WTC11 (cell line): ENCODE measurements around the gene SUPT3H. TPM values are rescaled to one million over a fixed set of nuclear protein-coding genes. Genes with fewer than 3 reads are reported as not detected.

Experiments
- ATAC-seq: fragments of 200-7000 bp; cut with Tn5 transposase; 2 replicates; pipeline ENCODE4 v1.10.0; 2021; ENCODE audit warnings: mild to moderate bottlenecking, moderate library complexity
- CTCF ChIA-PET: fragments of 300-600 bp; sonication (Branson Sonifier 250); formaldehyde crosslinking; loops from one replicate; lab custom pipeline; 2021; ENCODE audit warnings: antibody characterized with exemption; lab: Charles Lee
- POLR2A ChIA-PET: fragments of 350-600 bp; sonication (Branson Sonifier 250); formaldehyde crosslinking; loops from one replicate; lab custom pipeline; 2021; ENCODE audit warnings: antibody characterized with exemption; lab: Charles Lee
- DNase-seq: peaks from one replicate; pipeline ENCODE4 v3.0.0; 2021; ENCODE audit warnings: low spot score
- H3K27ac Mint-ChIP-seq: 2 replicates; pipeline ENCODE4 v1.8.0; 2021; ENCODE audit warnings: mixed read lengths
- H3K27me3 Mint-ChIP-seq: 2 replicates; pipeline ENCODE4 v1.8.0; 2021; ENCODE audit warnings: low read depth, mild to moderate bottlenecking, moderate library complexity, mixed read lengths
- H3K36me3 Mint-ChIP-seq: 2 replicates; pipeline ENCODE4 v1.8.0; 2021; ENCODE audit warnings: mixed read lengths
- H3K4me1 Mint-ChIP-seq: 2 replicates; pipeline ENCODE4 v1.8.0; 2022; ENCODE audit warnings: mixed read lengths
- H3K4me3 Mint-ChIP-seq: 2 replicates; pipeline ENCODE4 v1.8.0; 2021; ENCODE audit warnings: mild to moderate bottlenecking, moderate library complexity, mixed read lengths
- H3K9me3 Mint-ChIP-seq: 2 replicates; pipeline ENCODE4 v1.8.0; 2021; ENCODE audit warnings: mixed read lengths
- CBFB ChIP-seq: sonication (generic); formaldehyde crosslinking; IDR thresholded peaks from 2 replicates; pipeline ENCODE4 v1.8.1; 2022; ENCODE audit warnings: mild to moderate bottlenecking, low read depth, missing genetic modification reagents
- EMX1 ChIP-seq: fragments of 250-450 bp; sonication (Bioruptor Pico); IDR thresholded peaks from 2 replicates; pipeline ENCODE4 v1.8.0; 2021; ENCODE audit warnings: mild to moderate bottlenecking
- IRF2 ChIP-seq: sonication (generic); formaldehyde crosslinking; IDR thresholded peaks from 2 replicates; pipeline ENCODE4 v1.8.0; 2022; ENCODE audit warnings: low read depth, missing genetic modification reagents, borderline replicate concordance
- NFATC4 ChIP-seq: fragments of 250-450 bp; sonication (Bioruptor Pico); IDR thresholded peaks from 2 replicates; pipeline ENCODE4 v1.9.0; 2021; ENCODE audit warnings: mild to moderate bottlenecking
- NFYB ChIP-seq: sonication (generic); formaldehyde crosslinking; conservative IDR thresholded peaks from 2 replicates; pipeline ENCODE4 v1.8.0; 2022; ENCODE audit warnings: low read depth, missing genetic modification reagents
- SMAD4 ChIP-seq: sonication (generic); formaldehyde crosslinking; IDR thresholded peaks from 2 replicates; pipeline ENCODE4 v1.8.0; 2022; ENCODE audit warnings: mild to moderate bottlenecking, missing genetic modification reagents
- SP1 ChIP-seq: sonication (generic); formaldehyde crosslinking; conservative IDR thresholded peaks from 2 replicates; pipeline ENCODE4 v1.8.1; 2022; ENCODE audit warnings: missing genetic modification reagents
- TEAD4 ChIP-seq: sonication (generic); formaldehyde crosslinking; IDR thresholded peaks from 2 replicates; pipeline ENCODE4 v1.8.0; 2022; ENCODE audit warnings: mild to moderate bottlenecking, missing genetic modification reagents
- ZNF232 ChIP-seq: sonication (generic); formaldehyde crosslinking; IDR thresholded peaks from 2 replicates; pipeline ENCODE4 v1.8.0; 2022; ENCODE audit warnings: mild to moderate bottlenecking, missing genetic modification reagents
- total RNA-seq: library from RNA; stranded (reverse); gene quantifications from 3 replicates; pipeline ENCODE4 v1.2.3, GENCODE V29; 2021
- TF ChIP-seq, protein P1 (sequence below): fragments of 250-450 bp; sonication (Bioruptor Pico); IDR thresholded peaks from 2 replicates; pipeline ENCODE4 v1.9.0; 2021; ENCODE audit warnings: mild to moderate bottlenecking
- TF ChIP-seq, protein P2 (sequence below): sonication (generic); formaldehyde crosslinking; IDR thresholded peaks from 2 replicates; pipeline ENCODE4 v1.8.1; 2022; ENCODE audit warnings: mild to moderate bottlenecking, moderate library complexity, missing genetic modification reagents
- TF ChIP-seq, protein P3 (sequence below): sonication (generic); formaldehyde crosslinking; IDR thresholded peaks from 2 replicates; pipeline ENCODE4 v1.8.0; 2023; ENCODE audit warnings: mild to moderate bottlenecking, missing genetic modification reagents
- TF ChIP-seq, protein P4 (sequence below): sonication (generic); formaldehyde crosslinking; IDR thresholded peaks from 2 replicates; pipeline ENCODE4 v1.8.0; 2022; ENCODE audit warnings: mild to moderate bottlenecking, missing genetic modification reagents
- TF ChIP-seq, protein P5 (sequence below): sonication (generic); formaldehyde crosslinking; conservative IDR thresholded peaks from 2 replicates; pipeline ENCODE4 v1.8.1; 2022; ENCODE audit warnings: mild to moderate bottlenecking, missing genetic modification reagents
- TF ChIP-seq, protein P6 (sequence below): fragments of 250-450 bp; sonication (Bioruptor Pico); conservative IDR thresholded peaks from 2 replicates; pipeline ENCODE4 v1.9.0; 2021; ENCODE audit warnings: mild to moderate bottlenecking
- TF ChIP-seq, protein P7 (sequence below): sonication (generic); formaldehyde crosslinking; IDR thresholded peaks from 2 replicates; pipeline ENCODE4 v1.8.0; 2022; ENCODE audit warnings: missing genetic modification reagents
- TF ChIP-seq, protein P8 (sequence below): fragments of 250-450 bp; sonication (Bioruptor Pico); IDR thresholded peaks from 2 replicates; pipeline ENCODE4 v1.9.0; 2021; ENCODE audit warnings: mild to moderate bottlenecking, borderline replicate concordance

SUPT3H gene
- total RNA-seq, 1 experiment from 2014 or later = 15.3 TPM

DNA sequence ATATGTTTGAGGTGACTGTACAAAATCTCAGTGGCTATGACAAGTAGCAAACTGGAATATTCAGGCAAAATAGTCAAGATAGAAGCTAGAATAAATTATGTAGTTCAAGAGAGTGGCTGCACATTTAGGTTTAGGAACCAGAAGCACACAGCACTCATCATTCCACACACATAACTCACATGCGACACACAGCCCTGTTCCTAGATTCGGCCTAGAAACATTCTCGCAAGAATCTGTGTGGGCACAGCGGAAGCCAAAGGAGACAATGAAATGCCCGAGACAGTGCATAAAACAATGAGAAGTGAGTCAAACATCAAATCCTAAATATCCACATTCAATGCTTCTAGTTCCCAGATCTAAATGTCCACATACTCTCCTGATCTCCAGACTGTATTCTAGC, 9.5 kb upstream of the SUPT3H start:
- no peak overlapping the region for H3K4me3 Mint-ChIP-seq

DNA sequence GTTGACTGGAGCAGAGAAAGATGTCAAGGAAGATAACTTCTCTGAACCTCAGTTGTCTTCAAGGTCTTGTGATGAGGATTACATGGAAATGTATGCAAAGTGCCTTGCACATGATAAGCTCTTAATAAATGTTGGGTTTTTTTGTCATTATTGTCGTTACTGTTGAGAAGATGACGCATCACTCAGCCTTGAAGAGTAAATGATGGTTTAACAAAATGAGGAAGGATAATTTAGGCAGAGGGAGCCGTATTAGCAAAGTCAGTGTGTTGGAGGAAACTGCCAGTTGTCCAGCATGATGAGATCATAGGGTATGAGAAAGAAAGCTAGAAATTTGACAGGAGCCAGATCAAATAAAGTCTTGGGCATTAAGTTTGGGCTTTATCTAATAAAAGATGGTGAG, 8.8 kb upstream of the SUPT3H start:
- Mint-ChIP-seq H3K36me3 (no peaks in the 10 kb centered on the region), H3K4me3 (no peak overlapping the region), H3K4me1 (no peaks in the 10 kb centered on the region), H3K27ac (no peak overlapping the region), H3K27me3 (no peaks in the 10 kb centered on the region; the same call in 1 of the 2 replicates), H3K9me3 (no peaks in the 10 kb centered on the region)
- CTCF ChIA-PET = no interaction called here
- ATAC-seq (no peak), DNase-seq (no peak)
- POLR2A ChIA-PET = no interaction called here
- TF ChIP-seq, protein P1, sequence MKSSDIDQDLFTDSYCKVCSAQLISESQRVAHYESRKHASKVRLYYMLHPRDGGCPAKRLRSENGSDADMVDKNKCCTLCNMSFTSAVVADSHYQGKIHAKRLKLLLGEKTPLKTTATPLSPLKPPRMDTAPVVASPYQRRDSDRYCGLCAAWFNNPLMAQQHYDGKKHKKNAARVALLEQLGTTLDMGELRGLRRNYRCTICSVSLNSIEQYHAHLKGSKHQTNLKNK (CRISPR knock-in tag) = no peak
- TF ChIP-seq, protein P2, sequence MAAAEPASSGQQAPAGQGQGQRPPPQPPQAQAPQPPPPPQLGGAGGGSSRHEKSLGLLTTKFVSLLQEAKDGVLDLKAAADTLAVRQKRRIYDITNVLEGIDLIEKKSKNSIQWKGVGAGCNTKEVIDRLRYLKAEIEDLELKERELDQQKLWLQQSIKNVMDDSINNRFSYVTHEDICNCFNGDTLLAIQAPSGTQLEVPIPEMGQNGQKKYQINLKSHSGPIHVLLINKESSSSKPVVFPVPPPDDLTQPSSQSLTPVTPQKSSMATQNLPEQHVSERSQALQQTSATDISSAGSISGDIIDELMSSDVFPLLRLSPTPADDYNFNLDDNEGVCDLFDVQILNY = no peak
- TF ChIP-seq, protein P3, sequence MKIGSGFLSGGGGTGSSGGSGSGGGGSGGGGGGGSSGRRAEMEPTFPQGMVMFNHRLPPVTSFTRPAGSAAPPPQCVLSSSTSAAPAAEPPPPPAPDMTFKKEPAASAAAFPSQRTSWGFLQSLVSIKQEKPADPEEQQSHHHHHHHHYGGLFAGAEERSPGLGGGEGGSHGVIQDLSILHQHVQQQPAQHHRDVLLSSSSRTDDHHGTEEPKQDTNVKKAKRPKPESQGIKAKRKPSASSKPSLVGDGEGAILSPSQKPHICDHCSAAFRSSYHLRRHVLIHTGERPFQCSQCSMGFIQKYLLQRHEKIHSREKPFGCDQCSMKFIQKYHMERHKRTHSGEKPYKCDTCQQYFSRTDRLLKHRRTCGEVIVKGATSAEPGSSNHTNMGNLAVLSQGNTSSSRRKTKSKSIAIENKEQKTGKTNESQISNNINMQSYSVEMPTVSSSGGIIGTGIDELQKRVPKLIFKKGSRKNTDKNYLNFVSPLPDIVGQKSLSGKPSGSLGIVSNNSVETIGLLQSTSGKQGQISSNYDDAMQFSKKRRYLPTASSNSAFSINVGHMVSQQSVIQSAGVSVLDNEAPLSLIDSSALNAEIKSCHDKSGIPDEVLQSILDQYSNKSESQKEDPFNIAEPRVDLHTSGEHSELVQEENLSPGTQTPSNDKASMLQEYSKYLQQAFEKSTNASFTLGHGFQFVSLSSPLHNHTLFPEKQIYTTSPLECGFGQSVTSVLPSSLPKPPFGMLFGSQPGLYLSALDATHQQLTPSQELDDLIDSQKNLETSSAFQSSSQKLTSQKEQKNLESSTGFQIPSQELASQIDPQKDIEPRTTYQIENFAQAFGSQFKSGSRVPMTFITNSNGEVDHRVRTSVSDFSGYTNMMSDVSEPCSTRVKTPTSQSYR (CRISPR knock-in tag) = no peak
- TF ChIP-seq, protein P4, sequence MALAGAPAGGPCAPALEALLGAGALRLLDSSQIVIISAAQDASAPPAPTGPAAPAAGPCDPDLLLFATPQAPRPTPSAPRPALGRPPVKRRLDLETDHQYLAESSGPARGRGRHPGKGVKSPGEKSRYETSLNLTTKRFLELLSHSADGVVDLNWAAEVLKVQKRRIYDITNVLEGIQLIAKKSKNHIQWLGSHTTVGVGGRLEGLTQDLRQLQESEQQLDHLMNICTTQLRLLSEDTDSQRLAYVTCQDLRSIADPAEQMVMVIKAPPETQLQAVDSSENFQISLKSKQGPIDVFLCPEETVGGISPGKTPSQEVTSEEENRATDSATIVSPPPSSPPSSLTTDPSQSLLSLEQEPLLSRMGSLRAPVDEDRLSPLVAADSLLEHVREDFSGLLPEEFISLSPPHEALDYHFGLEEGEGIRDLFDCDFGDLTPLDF (CRISPR knock-in tag) = no peak
- TF ChIP-seq EMX1 (CRISPR knock-in tag) (no peak), NFYB (no peak), NFATC4 (no peak), SP1 (CRISPR knock-in tag) (no peak), SMAD4 (CRISPR knock-in tag) (no peak), ZNF232 (CRISPR knock-in tag) (no peak), TEAD4 (CRISPR knock-in tag) (no peak)
- TF ChIP-seq, protein P5, sequence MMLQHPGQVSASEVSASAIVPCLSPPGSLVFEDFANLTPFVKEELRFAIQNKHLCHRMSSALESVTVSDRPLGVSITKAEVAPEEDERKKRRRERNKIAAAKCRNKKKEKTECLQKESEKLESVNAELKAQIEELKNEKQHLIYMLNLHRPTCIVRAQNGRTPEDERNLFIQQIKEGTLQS (CRISPR knock-in tag) = no peak
- TF ChIP-seq, protein P6, sequence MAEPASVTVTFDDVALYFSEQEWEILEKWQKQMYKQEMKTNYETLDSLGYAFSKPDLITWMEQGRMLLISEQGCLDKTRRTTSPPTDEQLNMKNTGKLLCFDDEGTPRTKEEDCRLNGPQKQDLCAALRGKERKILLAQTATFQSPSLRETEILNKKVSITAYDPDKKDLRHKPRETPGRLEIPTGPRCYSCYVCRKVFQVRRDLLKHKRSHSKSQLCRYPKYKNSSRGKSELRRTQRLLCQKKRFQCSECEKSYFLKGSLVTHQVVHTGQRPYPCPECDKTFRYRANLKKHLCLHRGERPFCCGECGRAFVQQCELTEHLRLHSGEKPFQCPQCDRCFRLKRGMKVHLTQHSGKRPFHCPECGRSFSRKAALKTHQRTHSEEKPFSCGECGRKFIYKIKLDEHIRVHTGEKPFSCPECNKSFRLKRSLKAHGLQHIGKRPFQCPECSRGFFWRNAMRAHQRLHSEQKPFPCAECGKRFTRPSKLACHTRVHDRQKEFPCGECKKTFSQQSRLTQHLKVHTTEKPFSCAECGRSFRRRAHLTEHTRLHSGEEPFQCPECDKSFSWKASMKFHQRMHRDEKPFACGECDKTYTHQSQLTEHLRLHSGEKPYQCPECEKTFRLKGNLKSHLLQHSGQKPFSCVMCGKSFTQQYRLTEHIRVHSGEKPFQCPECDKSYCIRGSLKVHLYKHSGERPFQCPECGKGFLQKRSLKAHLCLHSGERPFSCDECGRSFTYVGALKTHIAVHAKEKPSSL (CRISPR knock-in tag) = no peak

More for the DNA sequence above, 9.5 kb upstream of the SUPT3H start:
- ATAC-seq (no peak), DNase-seq (no peak)
- Mint-ChIP-seq H3K4me1 (no peaks in the 10 kb centered on the region), H3K27ac (no peak overlapping the region), H3K9me3 (no peaks in the 10 kb centered on the region), H3K36me3 (no peaks in the 10 kb centered on the region), H3K27me3 (no peaks in the 10 kb centered on the region; the same call in 1 of the 2 replicates)
- ChIA-PET POLR2A (no interaction called here), CTCF (no interaction called here)
- TF ChIP-seq, protein P7, sequence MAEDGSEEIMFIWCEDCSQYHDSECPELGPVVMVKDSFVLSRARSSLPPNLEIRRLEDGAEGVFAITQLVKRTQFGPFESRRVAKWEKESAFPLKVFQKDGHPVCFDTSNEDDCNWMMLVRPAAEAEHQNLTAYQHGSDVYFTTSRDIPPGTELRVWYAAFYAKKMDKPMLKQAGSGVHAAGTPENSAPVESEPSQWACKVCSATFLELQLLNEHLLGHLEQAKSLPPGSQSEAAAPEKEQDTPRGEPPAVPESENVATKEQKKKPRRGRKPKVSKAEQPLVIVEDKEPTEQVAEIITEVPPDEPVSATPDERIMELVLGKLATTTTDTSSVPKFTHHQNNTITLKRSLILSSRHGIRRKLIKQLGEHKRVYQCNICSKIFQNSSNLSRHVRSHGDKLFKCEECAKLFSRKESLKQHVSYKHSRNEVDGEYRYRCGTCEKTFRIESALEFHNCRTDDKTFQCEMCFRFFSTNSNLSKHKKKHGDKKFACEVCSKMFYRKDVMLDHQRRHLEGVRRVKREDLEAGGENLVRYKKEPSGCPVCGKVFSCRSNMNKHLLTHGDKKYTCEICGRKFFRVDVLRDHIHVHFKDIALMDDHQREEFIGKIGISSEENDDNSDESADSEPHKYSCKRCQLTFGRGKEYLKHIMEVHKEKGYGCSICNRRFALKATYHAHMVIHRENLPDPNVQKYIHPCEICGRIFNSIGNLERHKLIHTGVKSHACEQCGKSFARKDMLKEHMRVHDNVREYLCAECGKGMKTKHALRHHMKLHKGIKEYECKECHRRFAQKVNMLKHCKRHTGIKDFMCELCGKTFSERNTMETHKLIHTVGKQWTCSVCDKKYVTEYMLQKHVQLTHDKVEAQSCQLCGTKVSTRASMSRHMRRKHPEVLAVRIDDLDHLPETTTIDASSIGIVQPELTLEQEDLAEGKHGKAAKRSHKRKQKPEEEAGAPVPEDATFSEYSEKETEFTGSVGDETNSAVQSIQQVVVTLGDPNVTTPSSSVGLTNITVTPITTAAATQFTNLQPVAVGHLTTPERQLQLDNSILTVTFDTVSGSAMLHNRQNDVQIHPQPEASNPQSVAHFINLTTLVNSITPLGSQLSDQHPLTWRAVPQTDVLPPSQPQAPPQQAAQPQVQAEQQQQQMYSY (CRISPR knock-in tag) = no peak
- TF ChIP-seq CBFB (CRISPR knock-in tag) = no peak
- TF ChIP-seq, protein P8, sequence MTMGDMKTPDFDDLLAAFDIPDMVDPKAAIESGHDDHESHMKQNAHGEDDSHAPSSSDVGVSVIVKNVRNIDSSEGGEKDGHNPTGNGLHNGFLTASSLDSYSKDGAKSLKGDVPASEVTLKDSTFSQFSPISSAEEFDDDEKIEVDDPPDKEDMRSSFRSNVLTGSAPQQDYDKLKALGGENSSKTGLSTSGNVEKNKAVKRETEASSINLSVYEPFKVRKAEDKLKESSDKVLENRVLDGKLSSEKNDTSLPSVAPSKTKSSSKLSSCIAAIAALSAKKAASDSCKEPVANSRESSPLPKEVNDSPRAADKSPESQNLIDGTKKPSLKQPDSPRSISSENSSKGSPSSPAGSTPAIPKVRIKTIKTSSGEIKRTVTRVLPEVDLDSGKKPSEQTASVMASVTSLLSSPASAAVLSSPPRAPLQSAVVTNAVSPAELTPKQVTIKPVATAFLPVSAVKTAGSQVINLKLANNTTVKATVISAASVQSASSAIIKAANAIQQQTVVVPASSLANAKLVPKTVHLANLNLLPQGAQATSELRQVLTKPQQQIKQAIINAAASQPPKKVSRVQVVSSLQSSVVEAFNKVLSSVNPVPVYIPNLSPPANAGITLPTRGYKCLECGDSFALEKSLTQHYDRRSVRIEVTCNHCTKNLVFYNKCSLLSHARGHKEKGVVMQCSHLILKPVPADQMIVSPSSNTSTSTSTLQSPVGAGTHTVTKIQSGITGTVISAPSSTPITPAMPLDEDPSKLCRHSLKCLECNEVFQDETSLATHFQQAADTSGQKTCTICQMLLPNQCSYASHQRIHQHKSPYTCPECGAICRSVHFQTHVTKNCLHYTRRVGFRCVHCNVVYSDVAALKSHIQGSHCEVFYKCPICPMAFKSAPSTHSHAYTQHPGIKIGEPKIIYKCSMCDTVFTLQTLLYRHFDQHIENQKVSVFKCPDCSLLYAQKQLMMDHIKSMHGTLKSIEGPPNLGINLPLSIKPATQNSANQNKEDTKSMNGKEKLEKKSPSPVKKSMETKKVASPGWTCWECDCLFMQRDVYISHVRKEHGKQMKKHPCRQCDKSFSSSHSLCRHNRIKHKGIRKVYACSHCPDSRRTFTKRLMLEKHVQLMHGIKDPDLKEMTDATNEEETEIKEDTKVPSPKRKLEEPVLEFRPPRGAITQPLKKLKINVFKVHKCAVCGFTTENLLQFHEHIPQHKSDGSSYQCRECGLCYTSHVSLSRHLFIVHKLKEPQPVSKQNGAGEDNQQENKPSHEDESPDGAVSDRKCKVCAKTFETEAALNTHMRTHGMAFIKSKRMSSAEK (CRISPR knock-in tag) = no peak
- TF ChIP-seq IRF2 (CRISPR knock-in tag) = no peak
